AG10803 (cell line): ENCODE data around the gene LRPAP1.
"Not testable (repeated sequence)": the region's sequence is repeated elsewhere in the genome, so short reads cannot be mapped to it uniquely, and the experiment has no call there.

Experiments
- DNase-seq: peaks from one replicate; pipeline ENCODE4 v3.0.0; 2010; ENCODE audit warnings: low read depth
- H3K4me3 ChIP-seq: 2 replicates; pipeline ENCODE4 v1.5.1; 2011; ENCODE audit warnings: mild to moderate bottlenecking, low read length, control low read depth
- TF ChIP-seq, protein P1 (sequence below): conservative IDR thresholded peaks from 2 replicates; pipeline ENCODE4 v1.5.1; 2011; ENCODE audit warnings: mild to moderate bottlenecking, low read length, control low read depth, inconsistent platforms

The LRPAP1 gene, protein sequence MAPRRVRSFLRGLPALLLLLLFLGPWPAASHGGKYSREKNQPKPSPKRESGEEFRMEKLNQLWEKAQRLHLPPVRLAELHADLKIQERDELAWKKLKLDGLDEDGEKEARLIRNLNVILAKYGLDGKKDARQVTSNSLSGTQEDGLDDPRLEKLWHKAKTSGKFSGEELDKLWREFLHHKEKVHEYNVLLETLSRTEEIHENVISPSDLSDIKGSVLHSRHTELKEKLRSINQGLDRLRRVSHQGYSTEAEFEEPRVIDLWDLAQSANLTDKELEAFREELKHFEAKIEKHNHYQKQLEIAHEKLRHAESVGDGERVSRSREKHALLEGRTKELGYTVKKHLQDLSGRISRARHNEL

DNA sequence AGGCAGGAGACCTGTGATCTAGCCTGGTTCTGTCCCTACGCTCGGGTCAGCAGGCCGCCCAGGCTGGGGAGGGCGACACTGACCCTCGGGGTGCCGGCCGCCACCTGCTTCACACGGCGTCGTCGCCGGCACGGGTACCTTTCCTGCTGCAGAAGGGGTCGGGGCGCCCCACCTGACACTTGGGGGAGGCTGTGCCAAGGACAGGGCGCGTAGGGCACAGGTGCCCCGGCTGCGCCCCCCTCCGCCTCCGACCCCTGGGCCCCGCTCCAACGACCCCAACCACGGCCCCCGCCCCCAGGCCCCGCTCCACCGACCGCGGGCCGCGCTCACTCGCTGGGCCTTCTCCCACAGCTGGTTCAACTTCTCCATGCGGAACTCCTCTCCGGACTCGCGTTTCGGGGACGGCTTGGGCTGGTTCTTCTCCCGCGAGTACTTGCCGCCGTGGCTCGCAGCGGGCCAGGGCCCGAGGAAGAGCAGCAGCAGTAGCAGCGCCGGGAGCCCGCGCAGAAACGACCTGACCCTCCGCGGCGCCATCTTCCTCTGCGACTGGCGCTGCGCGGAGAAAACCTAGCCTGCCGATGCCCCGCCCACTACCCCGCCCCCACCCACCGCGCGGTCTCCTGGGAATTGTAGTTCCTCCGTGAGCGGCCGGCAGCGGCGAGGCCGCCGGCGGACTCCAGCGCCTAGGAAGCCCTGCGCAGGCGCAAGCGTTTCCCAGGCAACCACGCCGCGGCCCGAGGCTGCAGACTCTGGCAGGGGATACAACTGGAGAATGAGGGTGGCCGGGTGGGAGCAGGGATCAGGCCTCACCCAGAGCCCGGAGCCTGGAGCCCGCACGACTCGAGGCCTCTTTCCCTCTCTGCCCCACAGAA, at the start of gene LRPAP1:
Gene LRPAP1 (minus strand): TSS at position 544 of the 872 bp plus-strand sequence. CDS start 10 bp downstream, at position 534.
- peak within 1 kb of the TSS; percentile 88 for H3K4me3 ChIP-seq
- TF ChIP-seq, protein P1, sequence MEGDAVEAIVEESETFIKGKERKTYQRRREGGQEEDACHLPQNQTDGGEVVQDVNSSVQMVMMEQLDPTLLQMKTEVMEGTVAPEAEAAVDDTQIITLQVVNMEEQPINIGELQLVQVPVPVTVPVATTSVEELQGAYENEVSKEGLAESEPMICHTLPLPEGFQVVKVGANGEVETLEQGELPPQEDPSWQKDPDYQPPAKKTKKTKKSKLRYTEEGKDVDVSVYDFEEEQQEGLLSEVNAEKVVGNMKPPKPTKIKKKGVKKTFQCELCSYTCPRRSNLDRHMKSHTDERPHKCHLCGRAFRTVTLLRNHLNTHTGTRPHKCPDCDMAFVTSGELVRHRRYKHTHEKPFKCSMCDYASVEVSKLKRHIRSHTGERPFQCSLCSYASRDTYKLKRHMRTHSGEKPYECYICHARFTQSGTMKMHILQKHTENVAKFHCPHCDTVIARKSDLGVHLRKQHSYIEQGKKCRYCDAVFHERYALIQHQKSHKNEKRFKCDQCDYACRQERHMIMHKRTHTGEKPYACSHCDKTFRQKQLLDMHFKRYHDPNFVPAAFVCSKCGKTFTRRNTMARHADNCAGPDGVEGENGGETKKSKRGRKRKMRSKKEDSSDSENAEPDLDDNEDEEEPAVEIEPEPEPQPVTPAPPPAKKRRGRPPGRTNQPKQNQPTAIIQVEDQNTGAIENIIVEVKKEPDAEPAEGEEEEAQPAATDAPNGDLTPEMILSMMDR = no peak
- peak; percentile 80 for DNase-seq

DNA sequence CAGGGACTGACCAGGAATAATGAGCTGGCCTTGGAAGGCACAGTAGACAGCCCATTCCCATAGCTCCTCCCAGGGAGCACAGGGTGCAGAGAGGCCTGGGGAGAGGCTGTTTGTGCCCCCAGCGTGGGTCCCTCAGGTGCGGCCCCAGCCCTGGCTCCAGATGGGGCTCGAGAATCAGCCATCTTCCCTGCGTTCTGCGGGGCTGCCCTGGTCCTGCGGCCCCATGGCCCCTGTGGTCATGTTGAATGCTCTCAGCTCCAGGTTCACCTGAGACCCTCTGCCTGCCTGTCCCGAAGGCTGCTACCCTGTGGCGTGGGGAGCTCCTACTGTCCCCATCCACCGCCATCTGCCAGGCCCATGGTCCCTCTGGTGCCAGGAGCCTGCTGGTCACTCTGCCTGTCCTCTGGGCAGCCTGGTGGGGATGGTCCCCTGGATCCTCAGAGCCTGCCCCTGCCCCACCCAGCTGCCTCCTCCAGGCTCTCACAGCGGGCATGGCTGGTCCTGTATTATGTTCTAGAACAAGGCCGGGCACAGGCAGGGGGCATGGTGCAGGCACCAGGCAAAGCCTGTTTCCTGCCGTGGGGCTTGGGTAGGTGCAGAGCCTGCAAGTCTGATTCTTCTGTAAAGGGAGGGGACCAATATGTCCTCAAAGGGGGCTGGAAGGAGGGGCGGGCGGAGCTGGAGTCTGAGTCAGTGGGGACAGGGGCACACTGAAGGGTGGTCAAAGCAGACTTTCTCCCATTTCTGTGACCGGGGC, 49.3 kb upstream of the LRPAP1 start:
- DNase-seq, H3K4me3 ChIP-seq: not testable (repeated sequence)

DNA sequence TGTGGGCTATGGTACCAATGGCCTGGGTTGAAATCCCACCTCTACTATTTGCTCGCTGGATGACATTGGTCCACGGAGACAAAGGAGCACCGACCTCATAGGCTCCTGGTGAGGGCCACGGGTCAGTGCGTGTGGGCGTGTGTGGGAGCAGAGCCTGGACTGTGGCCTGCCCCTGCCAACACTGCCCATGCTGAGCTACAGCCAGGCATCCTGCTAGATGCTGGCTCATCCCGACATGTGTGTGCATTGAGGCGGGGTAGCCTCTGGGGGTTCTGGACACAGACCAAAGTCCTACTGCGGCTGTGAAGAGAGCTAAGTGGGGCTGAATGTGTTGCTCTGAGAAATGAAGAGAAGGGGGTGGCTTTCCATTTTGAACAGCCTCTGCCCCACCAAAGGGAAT, 48.6 kb upstream of the LRPAP1 start:
- DNase-seq, H3K4me3 ChIP-seq: not testable (repeated sequence)

DNA sequence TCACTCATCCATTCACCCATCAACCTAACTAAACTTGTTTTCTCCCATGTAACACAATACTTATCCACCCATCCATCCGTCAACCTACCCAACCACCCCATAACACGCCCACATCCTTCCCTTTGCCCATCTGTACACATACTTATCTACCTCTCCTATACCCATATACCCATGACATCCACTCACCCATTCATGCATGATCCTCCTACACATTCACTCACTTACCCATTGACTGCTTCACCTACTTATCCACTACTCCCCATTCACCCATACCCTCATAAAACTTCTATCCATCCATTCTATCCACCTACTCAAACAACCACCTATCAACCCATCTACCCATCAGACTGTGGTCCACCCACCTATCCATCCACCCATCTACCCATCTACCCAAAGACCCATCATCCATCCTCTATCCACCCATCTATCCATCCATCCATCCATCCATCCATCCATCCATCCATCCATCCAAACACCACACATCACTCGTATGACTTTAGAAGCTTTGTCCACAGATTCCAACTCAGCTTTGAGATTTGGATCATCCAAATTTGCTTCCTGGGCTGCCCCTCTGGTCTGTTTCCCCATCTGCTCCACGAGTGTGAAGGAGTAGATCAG, 46.4 kb upstream of the LRPAP1 start:
- not testable (repeated sequence) for DNase-seq

DNA sequence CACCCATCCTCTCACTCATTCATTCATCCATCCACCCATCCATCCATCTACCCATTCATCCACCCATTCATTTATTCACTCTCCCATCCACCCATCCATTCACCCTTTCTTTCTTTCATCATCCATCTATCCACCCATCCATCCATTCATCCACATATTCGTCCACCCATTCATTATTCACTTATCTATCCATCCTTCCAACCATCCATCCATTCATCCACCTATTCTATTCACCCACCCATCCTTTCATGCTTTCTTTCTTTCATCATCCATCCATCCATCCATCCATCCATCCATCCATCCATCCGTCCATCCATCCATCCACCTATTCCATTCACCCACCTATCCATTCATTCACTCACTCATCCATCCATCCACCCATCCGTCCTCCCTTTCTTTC, 45.8 kb upstream of the LRPAP1 start:
- H3K4me3 ChIP-seq, DNase-seq: not testable (repeated sequence)

More for the DNA sequence above, 46.4 kb upstream of the LRPAP1 start:
- H3K4me3 ChIP-seq = not testable (repeated sequence)

DNA sequence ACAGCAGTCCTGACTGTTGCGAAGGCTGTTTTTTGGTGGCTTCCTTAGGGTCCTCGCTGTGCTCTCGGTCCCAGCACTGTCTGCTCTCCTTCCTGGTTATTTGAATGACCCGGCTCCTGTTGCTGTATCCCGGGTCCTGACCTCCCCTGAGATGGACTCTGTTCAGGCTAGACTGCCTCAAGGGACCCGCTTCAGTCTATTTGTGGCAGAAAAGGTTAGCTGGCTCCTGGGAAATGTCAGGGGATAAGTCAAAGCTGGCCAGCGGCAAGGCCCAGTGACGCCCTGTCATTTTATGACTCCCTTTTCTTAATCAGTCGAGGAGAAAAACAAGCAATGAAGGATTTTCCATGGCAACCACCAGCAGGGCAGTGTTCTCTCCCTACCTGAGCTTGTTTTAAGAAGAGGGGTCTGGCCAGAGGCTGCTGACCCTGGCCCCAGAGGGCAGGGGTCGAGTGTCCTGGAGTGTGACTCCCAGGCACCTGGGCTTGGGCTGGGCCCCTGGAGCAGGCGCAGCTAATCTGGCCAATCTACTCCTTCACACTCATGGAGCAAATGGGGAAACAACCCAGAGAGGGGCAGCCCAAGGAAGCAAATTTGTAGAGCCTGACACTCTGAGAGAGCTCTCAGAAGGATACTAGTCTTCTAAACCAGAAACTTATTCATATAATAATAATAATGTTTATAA, 45.1 kb upstream of the LRPAP1 start:
- H3K4me3 ChIP-seq, DNase-seq: not testable (repeated sequence)

DNA sequence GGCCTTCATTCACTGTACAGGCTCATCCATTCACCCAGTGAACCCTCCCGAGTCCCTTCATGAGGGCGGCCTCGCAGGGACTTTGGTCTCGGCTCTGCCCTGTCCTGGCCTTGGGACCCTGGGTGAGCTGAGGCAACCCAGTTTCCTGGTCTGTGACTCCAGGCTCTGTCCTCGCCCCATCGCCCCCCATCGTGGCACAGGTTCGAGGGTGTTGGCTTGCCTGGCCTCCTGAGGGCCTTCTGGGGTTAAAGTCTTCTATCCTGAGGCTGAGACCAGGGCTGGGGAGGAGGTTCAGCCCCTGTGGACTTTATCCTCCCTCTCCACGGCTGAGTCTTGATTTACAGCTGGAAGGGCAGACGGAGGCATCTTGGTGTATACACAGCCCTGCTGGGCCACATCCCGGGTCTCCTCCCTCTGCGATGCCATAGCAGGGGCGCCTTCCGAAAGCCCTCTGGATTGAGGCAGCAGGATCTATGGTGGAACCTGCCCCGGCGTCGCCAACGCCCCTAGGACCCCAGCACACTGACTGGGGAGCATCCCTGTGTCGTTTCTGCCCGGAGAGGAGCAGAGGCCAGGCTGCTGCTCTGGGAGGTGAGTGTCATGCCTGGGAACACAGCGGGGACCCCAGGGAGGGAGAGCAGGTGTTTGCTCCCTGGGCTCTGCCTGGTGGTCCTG, 44.4 kb upstream of the LRPAP1 start:
- not testable (repeated sequence) for DNase-seq, H3K4me3 ChIP-seq

DNA sequence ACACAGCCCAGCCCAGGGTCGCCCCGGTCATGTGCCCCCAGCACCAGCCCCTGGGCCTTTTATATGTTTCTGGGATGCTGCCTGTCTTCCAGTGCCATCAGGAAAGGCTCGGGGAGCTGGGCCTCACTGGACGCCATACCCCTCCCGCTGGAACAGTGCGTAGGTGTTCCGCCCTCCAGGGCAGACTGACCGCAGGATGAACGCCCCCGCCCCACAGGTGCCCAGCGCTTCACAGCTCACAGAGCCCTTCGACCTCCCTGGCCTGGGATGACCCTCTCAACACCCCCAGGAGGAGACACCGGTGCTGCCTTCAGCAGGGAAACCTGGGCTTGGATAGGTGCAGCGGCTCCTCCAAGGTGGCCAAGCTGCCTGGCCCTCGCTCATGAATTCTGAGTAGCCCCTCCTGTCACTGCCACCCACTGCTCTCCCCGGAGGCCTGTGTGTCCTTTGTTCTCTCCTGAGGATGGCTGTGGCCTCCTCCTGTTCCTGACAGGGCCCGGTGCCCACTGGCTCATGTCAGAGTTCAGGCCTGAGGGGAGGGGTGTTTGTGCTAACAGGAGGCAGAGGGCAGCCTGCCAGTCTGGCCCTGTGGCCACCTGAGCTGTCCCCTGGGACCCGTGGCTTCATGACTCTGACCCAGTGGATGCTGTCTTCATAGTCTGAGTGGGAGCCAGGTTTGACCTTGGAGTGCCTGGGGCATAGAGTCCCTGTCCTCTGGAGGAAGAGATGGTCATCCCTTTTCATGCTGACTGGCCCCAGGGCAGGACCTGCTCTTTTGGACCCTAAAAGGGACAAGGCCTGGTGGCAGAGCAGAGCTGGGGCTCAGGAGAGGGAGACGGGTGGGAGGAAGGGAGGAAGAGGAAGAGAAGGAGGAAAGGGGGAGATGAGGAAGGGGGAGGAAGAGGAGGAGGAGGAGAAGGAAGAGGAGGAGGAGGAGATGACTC, 43.5 kb upstream of the LRPAP1 start:
- H3K4me3 ChIP-seq, DNase-seq: not testable (repeated sequence)

DNA sequence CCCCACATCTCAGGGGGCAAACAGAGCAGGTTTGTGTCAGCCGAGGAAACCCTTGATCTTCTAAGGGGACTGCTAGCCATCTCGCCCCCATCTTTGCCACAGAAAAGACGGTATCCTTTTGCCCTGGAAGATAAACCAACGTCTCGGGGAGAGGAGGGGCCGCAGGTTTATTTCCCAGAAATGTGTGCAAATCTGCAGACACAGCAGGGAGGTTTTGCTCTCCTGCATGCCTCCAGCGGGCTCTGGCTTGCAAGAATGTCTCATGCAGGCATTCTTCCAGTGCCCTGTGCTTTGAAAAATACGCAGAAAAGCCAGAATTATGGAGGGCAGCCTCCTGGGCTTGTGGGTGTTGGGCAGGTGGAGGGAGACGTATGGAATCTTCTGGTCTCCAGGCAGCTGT, 42.6 kb upstream of the LRPAP1 start:
- not testable (repeated sequence) for H3K4me3 ChIP-seq, DNase-seq

DNA sequence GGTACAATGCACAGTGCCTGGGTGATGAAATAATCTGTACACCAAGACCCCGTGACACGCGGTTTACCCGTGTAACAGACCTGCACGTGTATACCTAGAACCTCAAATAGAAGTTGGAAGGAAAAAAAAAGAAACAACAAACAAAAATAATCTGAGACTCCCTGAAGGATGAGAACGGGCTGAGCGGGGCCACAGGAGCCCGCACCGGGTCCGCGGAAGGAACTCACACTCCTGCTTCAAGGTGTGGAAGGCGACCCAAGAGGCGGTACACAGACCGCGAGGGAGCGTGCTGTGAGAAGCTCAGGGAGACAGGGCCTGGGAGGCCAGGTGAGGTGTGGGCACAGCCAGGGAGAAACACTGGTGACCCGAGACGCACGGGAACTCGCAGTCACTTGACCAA, 42.1 kb upstream of the LRPAP1 start:
- DNase-seq, H3K4me3 ChIP-seq: not testable (repeated sequence)

DNA sequence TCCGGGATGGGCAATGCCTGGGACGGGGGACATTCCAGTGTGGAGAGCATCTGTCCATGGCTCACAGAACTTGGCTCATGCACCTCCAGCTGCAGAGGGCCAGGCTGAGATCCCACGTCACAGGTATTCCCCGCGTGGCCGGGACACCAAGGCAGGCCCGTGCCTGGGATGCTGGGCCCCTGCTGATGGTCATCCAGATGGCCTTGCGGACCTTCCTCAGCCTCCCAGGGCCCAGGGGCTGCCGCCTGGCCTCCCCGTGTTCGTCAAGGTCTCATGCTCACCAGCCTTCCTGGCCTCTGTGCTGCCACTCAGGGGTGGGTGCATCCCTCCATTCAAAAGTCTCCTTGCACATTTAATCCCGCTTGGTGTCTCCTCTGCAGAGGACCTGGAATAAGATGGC, 40.9 kb upstream of the LRPAP1 start:
- H3K4me3 ChIP-seq = no peak overlapping the region
- TF ChIP-seq, protein P1 = no peak
- no peak for DNase-seq
